GM04503 (cell line): Measurements from ENCODE around the gene ZC3H11A.
"Not testable (repeated sequence)": the region's sequence is repeated elsewhere in the genome, so short reads cannot be mapped to it uniquely, and the experiment has no call there.

Experiments used
- DNase-seq: peaks from one replicate; pipeline ENCODE4 v3.0.0-alpha.2; 2012; ENCODE audit warnings: low read depth

The ZC3H11A gene

GRCh38 chr1:203781962-203782361 is 13.5 kb upstream of the ZC3H11A start:
- DNase-seq = no peak

- no peak for DNase-seq
Observed at GRCh38 chr1:203789966-203790365, 5.5 kb upstream of the ZC3H11A start.

GRCh38 chr1:203791498-203791897 is 3.9 kb upstream of the ZC3H11A start:
- DNase-seq = no peak

- DNase-seq = no peak
Observed at GRCh38 chr1:203792486-203792885, 2.9 kb upstream of the ZC3H11A start.

GRCh38 chr1:203793561-203793960 is 1.9 kb upstream of the ZC3H11A start:
- DNase-seq = not testable (repeated sequence)

- DNase-seq = no peak
Observed at GRCh38 chr1:203794764-203795440, 521 bp upstream of the ZC3H11A start.

- DNase-seq = no peak
Observed at GRCh38 chr1:203796236-203796605, 798 bp downstream of the ZC3H11A start.

- no peak for DNase-seq
Observed at GRCh38 chr1:203797216-203797615, 1.8 kb downstream of the ZC3H11A start.

- no peak for DNase-seq
Observed at GRCh38 chr1:203797948-203798655, 2.7 kb downstream of the ZC3H11A start.

- DNase-seq = no peak
Observed at GRCh38 chr1:203799157-203799556, 3.7 kb downstream of the ZC3H11A start.

- no peak for DNase-seq
Observed at GRCh38 chr1:203799971-203800370, 4.5 kb downstream of the ZC3H11A start.

- DNase-seq = no peak
Observed at GRCh38 chr1:203805689-203806088, 10.3 kb downstream of the ZC3H11A start.

GRCh38 chr1:203807196-203807595 is 11.8 kb downstream of the ZC3H11A start:
- peak; percentile 75 for DNase-seq

- DNase-seq = no peak
Observed at GRCh38 chr1:203813581-203814341, 18.3 kb downstream of the ZC3H11A start.

- DNase-seq = no peak
Observed at GRCh38 chr1:203818399-203818798, 23.0 kb downstream of the ZC3H11A start.

GRCh38 chr1:203823306-203823705 is 27.9 kb downstream of the ZC3H11A start:
- no peak for DNase-seq

- no peak for DNase-seq
Observed at GRCh38 chr1:203826175-203826574, 30.8 kb downstream of the ZC3H11A start.

- DNase-seq = no peak
Observed at GRCh38 chr1:203828002-203828401, 32.6 kb downstream of the ZC3H11A start.

- no peak for DNase-seq
Observed at GRCh38 chr1:203828503-203828902, 33.1 kb downstream of the ZC3H11A start.

- not testable (repeated sequence) for DNase-seq
Observed at GRCh38 chr1:203829247-203829646, 33.8 kb downstream of the ZC3H11A start.

GRCh38 chr1:203835476-203835875 is 40.1 kb downstream of the ZC3H11A start:
- no peak for DNase-seq

- peak; percentile 42 for DNase-seq
Observed at GRCh38 chr1:203839081-203839480, 43.7 kb downstream of the ZC3H11A start.

- no peak for DNase-seq
Observed at GRCh38 chr1:203840208-203840808, 44.9 kb downstream of the ZC3H11A start.
